GM12878 (cell line): ENCODE results near the gene OTOG. TPM values are rescaled to one million over a fixed set of nuclear protein-coding genes. Genes with fewer than 3 reads are reported as not detected.

Experiments used
- ATAC-seq: fragments of 200-7000 bp; cut with Tn5 transposase; 3 replicates; pipeline ENCODE4 v1.9.1; 2020; ENCODE audit warnings: mild to moderate bottlenecking, moderate library complexity
- BruUV-seq: library from RNA; stranded (reverse); fragments of 400-500 nt; replicated peaks from 2 replicates; lab custom pipeline; 2021; lab: Mats Ljungman, UMichigan
- CTCF ChIA-PET: fragments of 300-600 bp; sonication (Branson Sonifier 250); formaldehyde crosslinking; extraction: SDS; loops from one replicate; lab custom pipeline; 2021; ENCODE audit warnings: inconsistent platforms; lab: Yijun Ruan, JAX
- POLR2A ChIA-PET: fragments of 350-600 bp; formaldehyde crosslinking; extraction: SDS; loops from one replicate; lab custom pipeline; 2021; ENCODE audit warnings: inconsistent platforms; lab: Charles Lee
- RAD21 ChIA-PET: fragments of 300-600 bp; sonication (Branson Sonifier 250); formaldehyde crosslinking; loops from one replicate; lab custom pipeline; 2023; ENCODE audit warnings: antibody characterized with exemption; ENCODE audit not compliant: unreplicated experiment; lab: Charles Lee
- SMC1A ChIA-PET: fragments of 300-600 bp; sonication (Branson Sonifier 250); formaldehyde crosslinking; loops from one replicate; lab custom pipeline; 2023; ENCODE audit not compliant: unreplicated experiment, uncharacterized antibody; lab: Charles Lee
- DNase-seq: peaks from one replicate; pipeline ENCODE4 v3.0.0-alpha.2; 2011; ENCODE audit warnings: low read depth, low spot score
- FAIRE-seq: peaks from 3 replicates; lab custom pipeline; 2011; peaks lifted over from hg19 to GRCh38; lab: Jason Lieb, UNC
- H2AFZ ChIP-seq: 2 replicates; pipeline ENCODE4 v1.6.0; 2011; ENCODE audit warnings: low read depth, low read length, control low read depth; ENCODE audit not compliant: control insufficient read depth
- H3K27ac ChIP-seq: 2 replicates; pipeline ENCODE4 v1.5.1; 2011; ENCODE audit warnings: control low read depth; ENCODE audit not compliant: control insufficient read depth, insufficient read depth
- H3K27me3 ChIP-seq, 2 experiments: replicated peaks in 1 of 2; 2 replicates each; pipeline versions ENCODE4 v1.6.0 to v1.6.1; 2011; ENCODE audit warnings: low read length in 1 of 2; ENCODE audit not compliant: control insufficient read depth in 2 of 2, insufficient read depth in 2 of 2
- H3K36me3 ChIP-seq, 2 experiments: 2 replicates each; pipeline ENCODE4 v1.5.1; 2011; ENCODE audit warnings: low read length in 1 of 2; ENCODE audit not compliant: control insufficient read depth in 2 of 2, insufficient read depth in 2 of 2
- H3K4me1 ChIP-seq: 2 replicates; pipeline ENCODE4 v1.6.1; 2011; ENCODE audit warnings: mild to moderate bottlenecking, low read length, moderate library complexity, mixed read lengths; ENCODE audit not compliant: control insufficient read depth, insufficient read depth
- H3K4me2 ChIP-seq: 2 replicates; pipeline ENCODE4 v1.6.0; 2011; ENCODE audit warnings: control low read depth; ENCODE audit not compliant: control insufficient read depth, insufficient read depth
- H3K4me3 ChIP-seq: fragments of 200-600 bp; sonication (generic); 2 replicates; pipeline ENCODE4 v1.5.1; 2016
- H3K79me2 ChIP-seq: 2 replicates; pipeline ENCODE4 v1.6.0; 2011; ENCODE audit warnings: low read length; ENCODE audit not compliant: control insufficient read depth, insufficient read depth
- H3K9ac ChIP-seq: 2 replicates; pipeline ENCODE4 v1.8.0; 2011; ENCODE audit warnings: low read length, control low read depth, mixed read lengths; ENCODE audit not compliant: control insufficient read depth, insufficient read depth
- H3K9me3 ChIP-seq: replicated peaks from 3 replicates; pipeline ENCODE4 v1.5.1; 2011; ENCODE audit warnings: mild to moderate bottlenecking, low read length; ENCODE audit not compliant: control insufficient read depth, insufficient read depth
- H4K20me1 ChIP-seq: 2 replicates; pipeline ENCODE4 v1.6.0; 2011; ENCODE audit not compliant: control insufficient read depth, insufficient read depth
- ESRRA ChIP-seq: IDR thresholded peaks from 2 replicates; pipeline ENCODE4 v1.6.1; 2012; ENCODE audit warnings: mild to moderate bottlenecking, low read length, improper control_type of control experiment
- FOS ChIP-seq: IDR thresholded peaks from 3 replicates; pipeline ENCODE4 v1.6.1; 2011; ENCODE audit warnings: borderline replicate concordance; ENCODE audit not compliant: insufficient read length; ENCODE audit errors: extremely low read depth
- MYC ChIP-seq: IDR thresholded peaks from 2 replicates; pipeline ENCODE4 v1.6.1; 2011; ENCODE audit warnings: mild to moderate bottlenecking, low read length, moderate library complexity, inconsistent platforms; ENCODE audit not compliant: insufficient read depth, insufficient replicate concordance, insufficient read length, severe bottlenecking
- PAX5 ChIP-seq: IDR thresholded peaks from 2 replicates; pipeline ENCODE4 v1.6.1; 2011; ENCODE audit warnings: low read depth, low read length, borderline replicate concordance
- PML ChIP-seq: IDR thresholded peaks from 2 replicates; pipeline ENCODE4 v1.6.1; 2012; ENCODE audit warnings: low read length, inconsistent platforms
- RFX5 ChIP-seq: IDR thresholded peaks from 2 replicates; pipeline ENCODE4 v1.6.1; 2011; ENCODE audit warnings: low read depth, low read length, improper control_type of control experiment
- SMC3 ChIP-seq: IDR thresholded peaks from 2 replicates; pipeline ENCODE4 v1.6.1; 2011; ENCODE audit warnings: low read length, improper control_type of control experiment, borderline replicate concordance
- SREBF1 ChIP-seq: IDR thresholded peaks from 2 replicates; pipeline ENCODE4 v1.6.1; 2012; ENCODE audit warnings: mild to moderate bottlenecking, low read length
- TCF12 ChIP-seq: IDR thresholded peaks from 2 replicates; pipeline ENCODE4 v1.6.1; 2011; ENCODE audit warnings: low read depth, mild to moderate bottlenecking, low read length
- ZNF207 ChIP-seq: fragments of 450-650 bp; IDR thresholded peaks from 2 replicates; pipeline ENCODE4 v1.6.1; 2014; ENCODE audit warnings: antibody characterized with exemption, mild to moderate bottlenecking, borderline replicate concordance
- WGBS: methylation state at CpG from one replicate; pipeline ENCODE4 v1.1.6; 2016; ENCODE audit warnings: low lambda C conversion rate; ENCODE audit not compliant: insufficient replicate concordance, insufficient coverage; ENCODE audit errors: missing lambda C conversion rate; 5-methylcytosine and 5-hydroxymethylcytosine counted together
- in situ Hi-C: fragments of 300-500 bp; cut with MboI; formaldehyde crosslinking; loops from 9 replicates; pipeline ENCODE4 v1.14.3; 2018; ENCODE audit warnings: mixed read lengths
- intact Hi-C: fragments of 100-400 bp; cut with micrococcal nuclease; formaldehyde crosslinking; loops from one replicate; pipeline ENCODE4 v1.14.2; 2022; ENCODE audit not compliant: unreplicated experiment
- polyA plus RNA-seq, 11 experiments: library from polyadenylated mRNA; depleted of rRNA in 4 of 11; unstranded in 6 of 11; stranded (reverse) in 5 of 11; fragments of >200 nt; fragmentation: Nextera tagmentation in 4 of 11; fragmentation: Illumina TruSeq in 1 of 11; extraction: Ambion mirVana in 4 of 11; extraction: Trizol in 1 of 11; gene quantifications; 1 replicate in 1 of 11; 2 replicates in 10 of 11; pipeline versions ENCODE4 v1.2.1 to v1.2.3, GENCODE V29; 2011 to 2016; ENCODE audit warnings: inconsistent platforms in 2 of 11, missing spikeins in 2 of 11, low read depth in 1 of 11
- total RNA-seq, 4 experiments: library from RNA; depleted of rRNA in 3 of 4; stranded (reverse); fragments of >200 nt in 3 of 4; fragmentation: Illumina TruSeq in 1 of 4; extraction: Trizol in 1 of 4; gene quantifications; 2 replicates each; pipeline versions ENCODE4 v1.2.1 to v1.2.3, GENCODE V29; 2013 to 2021
- TF ChIP-seq, protein P1 (sequence below): fragments of 450-650 bp; IDR thresholded peaks from 2 replicates; pipeline ENCODE4 v1.6.1; 2016; ENCODE audit warnings: mild to moderate bottlenecking, moderate library complexity, borderline replicate concordance
- TF ChIP-seq, protein P2 (sequence below): IDR thresholded peaks from 2 replicates; pipeline ENCODE4 v1.6.1; 2012; ENCODE audit warnings: low read depth, low read length, improper control_type of control experiment

Gene OTOG
- total and polyA plus RNA-seq, 10 of the 15 experiments (the other 5 are each of a cell fraction or from before 2014, with no cell fraction given): not detected

DNA sequence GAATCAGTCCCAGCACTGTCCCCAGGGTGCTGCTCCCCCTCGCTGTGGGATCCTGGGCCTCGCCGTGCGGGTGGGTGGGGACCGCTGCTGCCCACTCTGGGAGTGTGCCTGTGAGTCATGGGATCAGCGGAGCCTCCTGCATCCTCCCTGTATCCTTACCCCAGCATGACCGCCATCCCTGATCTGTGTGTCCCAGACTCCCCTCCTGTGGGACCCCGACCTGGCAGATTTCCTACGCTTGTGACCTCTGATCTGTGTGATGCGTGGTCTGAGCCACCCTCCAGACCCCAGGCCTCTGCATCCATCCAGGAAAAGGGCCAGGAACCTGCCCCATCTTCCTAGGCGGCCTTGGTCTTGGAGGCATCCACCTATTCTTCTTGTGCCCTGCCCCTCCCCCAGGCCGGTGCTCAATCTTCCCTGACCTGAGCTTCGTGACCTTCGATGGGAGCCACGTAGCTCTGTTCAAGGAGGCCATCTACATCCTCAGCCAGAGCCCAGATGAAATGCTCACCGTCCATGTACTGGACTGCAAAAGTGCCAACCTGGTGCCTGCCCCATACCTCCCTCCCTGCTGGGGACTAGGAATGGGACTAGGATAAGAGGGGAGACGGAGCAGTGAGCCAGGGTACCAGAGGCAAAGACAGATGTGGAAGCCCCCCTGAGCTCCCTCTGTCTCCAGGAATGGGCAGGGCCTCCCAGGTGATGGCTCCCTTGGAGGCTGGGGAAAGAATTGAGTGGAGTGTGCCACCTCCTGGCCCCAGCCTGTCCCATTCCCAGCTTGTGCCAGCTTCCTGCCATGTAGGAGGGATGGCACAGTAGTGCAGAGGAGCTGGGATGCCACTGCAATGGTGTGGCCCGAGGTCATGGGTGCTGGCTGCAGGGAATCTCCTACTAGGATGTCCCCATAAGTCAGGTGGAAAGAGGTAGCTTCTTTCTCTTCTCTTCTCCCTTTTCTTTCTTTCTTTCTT, 65.4 kb downstream of the OTOG start (continued):
- TF ChIP-seq, protein P1, sequence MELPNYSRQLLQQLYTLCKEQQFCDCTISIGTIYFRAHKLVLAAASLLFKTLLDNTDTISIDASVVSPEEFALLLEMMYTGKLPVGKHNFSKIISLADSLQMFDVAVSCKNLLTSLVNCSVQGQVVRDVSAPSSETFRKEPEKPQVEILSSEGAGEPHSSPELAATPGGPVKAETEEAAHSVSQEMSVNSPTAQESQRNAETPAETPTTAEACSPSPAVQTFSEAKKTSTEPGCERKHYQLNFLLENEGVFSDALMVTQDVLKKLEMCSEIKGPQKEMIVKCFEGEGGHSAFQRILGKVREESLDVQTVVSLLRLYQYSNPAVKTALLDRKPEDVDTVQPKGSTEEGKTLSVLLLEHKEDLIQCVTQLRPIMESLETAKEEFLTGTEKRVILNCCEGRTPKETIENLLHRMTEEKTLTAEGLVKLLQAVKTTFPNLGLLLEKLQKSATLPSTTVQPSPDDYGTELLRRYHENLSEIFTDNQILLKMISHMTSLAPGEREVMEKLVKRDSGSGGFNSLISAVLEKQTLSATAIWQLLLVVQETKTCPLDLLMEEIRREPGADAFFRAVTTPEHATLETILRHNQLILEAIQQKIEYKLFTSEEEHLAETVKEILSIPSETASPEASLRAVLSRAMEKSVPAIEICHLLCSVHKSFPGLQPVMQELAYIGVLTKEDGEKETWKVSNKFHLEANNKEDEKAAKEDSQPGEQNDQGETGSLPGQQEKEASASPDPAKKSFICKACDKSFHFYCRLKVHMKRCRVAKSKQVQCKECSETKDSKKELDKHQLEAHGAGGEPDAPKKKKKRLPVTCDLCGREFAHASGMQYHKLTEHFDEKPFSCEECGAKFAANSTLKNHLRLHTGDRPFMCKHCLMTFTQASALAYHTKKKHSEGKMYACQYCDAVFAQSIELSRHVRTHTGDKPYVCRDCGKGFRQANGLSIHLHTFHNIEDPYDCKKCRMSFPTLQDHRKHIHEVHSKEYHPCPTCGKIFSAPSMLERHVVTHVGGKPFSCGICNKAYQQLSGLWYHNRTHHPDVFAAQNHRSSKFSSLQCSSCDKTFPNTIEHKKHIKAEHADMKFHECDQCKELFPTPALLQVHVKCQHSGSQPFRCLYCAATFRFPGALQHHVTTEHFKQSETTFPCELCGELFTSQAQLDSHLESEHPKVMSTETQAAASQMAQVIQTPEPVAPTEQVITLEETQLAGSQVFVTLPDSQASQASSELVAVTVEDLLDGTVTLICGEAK: no peak
- TF ChIP-seq TCF12: no peak
- TF ChIP-seq PML: no peak

DNA sequence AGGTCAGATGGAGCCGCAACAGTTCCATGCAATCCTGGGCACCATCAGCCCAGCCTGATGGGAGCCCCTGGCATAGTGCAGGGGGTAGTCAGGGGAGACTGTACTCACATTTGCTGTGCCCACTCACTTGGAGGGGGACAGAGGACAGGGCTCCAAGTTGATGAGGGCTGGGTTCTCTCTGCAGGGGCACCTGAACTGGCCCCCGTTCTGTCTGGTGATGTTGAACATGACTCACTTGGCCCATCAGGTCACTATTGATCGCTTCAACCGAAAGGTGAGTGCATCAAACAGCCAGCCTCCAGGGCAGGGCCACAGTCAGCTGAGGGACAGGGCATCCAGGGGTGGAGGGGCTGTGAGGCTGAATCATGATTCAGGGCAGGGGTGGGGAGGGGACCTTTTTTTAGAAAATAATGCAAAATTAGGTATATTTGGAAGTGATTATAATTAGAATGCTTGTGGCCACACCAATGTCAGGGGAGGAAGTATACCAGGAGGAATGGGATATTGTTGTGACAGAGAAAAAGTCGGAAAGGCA, 66.4 kb downstream of the OTOG start:
- Histone ChIP-seq H4K20me1 (no peaks in the 10 kb centered on the region), H3K9me3 (no peaks in the 10 kb centered on the region), H3K4me3 (no peak overlapping the region), H3K4me2 (no peak overlapping the region), H3K9ac (no peak overlapping the region), H3K36me3 (no peaks in the 10 kb centered on the region), H3K27me3 (peaks cover 0 to 1% of the 10 kb centered on the region in 2 experiments; a peak in 2 of 4 replicates), H3K79me2 (no peaks in the 10 kb centered on the region), H3K4me1 (no peaks in the 10 kb centered on the region), H3K27ac (no peak overlapping the region), H2AFZ (no peak overlapping the region)
- CTCF ChIA-PET: no interaction called here
- FAIRE-seq: no peak
- intact Hi-C loops: no loop called here
- SMC1A ChIA-PET: no interaction called here
- BruUV-seq: no TSS peak
- RAD21 ChIA-PET: no interaction called here
- DNase-seq: no peak
- ATAC-seq: no peak
- WGBS: 27% methylated on average over 5 of the region's 5 CpGs
- in situ Hi-C loops: no loop called here
- POLR2A ChIA-PET: no interaction called here
- TF ChIP-seq RFX5 (no peak), SREBF1 (no peak), ESRRA (no peak), ZNF207 (no peak), MYC (no peak), SMC3 (no peak), PAX5 (no peak), FOS (no peak)
- TF ChIP-seq, protein P2, sequence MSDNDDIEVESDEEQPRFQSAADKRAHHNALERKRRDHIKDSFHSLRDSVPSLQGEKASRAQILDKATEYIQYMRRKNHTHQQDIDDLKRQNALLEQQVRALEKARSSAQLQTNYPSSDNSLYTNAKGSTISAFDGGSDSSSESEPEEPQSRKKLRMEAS: no peak
- TF ChIP-seq, protein P1: no peak
